NCI-H345 treated with DMSO at 0.1 percent for 48 hours (cell line): ENCODE measurements around the gene ALDH7A1.
"Not testable (repeated sequence)": the region's sequence is repeated elsewhere in the genome, so short reads cannot be mapped to it uniquely, and the experiment has no call there.

Source experiments
- DNase-seq: peaks from one replicate; lab custom pipeline; 2025; ENCODE audit not compliant: unreplicated experiment; lab: John Stamatoyannopoulos, UW

ALDH7A1 gene

DNA sequence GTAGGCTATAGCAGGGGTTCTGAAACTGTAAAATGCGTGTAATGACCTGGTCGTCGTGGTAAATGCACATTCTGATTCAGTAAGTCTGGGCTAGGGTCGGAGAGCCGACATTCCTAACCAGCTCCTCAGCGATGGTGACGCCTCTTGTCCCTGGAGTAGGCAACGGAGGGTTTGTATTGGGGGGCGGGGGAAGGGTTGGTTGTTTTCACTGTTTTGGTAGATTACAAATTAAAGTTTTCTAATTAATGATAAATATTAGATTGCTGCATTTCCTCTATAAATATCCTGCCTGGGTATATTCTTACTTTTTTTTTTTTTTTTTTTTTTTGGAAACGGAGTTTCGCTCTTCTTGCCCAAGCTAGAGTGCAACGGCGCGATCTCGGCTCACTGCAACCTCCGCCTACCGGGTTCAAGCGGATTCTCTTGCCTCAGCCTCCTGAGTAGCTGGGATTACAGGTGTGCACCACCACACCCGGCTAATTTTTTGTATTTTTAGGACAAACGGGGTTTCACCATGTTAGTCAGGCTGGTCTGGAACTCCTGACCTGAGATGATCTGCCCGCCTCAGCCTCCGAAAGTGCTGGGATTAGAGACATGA is 566 bp upstream of the ALDH7A1 start:
- DNase-seq: no peak

DNA sequence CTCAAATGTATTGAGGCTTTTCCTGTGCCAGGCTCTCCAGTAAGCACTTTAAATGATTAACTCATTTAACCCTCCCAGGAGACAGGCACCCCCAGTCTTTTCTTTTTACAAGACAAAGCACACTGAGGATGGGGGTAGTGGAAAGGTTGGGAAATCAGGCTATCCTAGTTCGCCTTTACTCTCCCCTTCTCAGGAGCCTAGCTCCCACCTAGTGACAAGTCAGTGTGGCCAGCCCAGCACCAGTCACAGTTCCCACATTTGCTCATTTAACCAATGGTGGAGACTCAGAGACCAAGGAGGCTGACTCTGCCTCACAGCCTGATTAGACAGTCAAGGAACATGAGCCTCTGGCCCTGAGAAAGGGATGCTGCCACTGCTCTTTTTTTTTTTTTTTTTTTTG is 3.5 kb downstream of the ALDH7A1 start:
- no peak for DNase-seq

DNA sequence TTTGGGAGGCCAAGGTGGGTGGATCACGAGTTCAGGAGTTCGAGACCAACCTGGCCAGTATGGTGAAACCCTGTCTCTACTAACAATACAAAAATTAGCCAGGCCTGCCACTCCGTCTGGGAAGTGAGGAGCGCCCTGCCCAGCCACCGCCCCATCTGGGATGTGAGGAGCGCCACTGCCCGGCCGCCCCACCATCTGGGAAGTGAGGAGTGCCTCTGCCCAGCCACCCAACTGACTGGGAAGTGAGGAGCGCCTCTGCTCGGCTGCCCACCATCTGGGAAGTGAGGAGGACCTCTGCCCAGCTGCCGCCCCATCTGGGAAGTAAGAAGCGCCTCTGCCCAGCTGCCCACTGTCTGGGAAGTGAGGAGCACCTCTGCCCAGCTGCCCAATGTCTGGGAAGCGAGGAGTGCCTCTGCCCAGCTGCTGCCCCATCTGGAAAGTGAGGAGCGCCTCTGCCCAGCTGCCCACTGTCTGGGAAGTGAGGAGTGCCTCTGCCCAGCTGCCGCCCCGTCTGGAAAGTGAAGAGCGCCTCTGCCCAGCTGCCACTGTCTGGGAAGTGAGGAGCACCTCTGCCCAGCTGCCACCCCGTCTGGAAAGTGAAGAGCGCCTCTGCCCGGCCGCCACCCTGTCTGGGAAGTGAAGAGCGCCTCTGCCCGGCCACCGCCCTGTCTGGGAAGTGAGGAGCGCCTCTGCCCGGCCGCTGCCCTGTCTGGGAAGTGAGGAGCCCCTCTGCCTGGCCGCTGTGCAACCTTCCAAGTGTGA is 5.3 kb downstream of the ALDH7A1 start:
- DNase-seq: no peak

DNA sequence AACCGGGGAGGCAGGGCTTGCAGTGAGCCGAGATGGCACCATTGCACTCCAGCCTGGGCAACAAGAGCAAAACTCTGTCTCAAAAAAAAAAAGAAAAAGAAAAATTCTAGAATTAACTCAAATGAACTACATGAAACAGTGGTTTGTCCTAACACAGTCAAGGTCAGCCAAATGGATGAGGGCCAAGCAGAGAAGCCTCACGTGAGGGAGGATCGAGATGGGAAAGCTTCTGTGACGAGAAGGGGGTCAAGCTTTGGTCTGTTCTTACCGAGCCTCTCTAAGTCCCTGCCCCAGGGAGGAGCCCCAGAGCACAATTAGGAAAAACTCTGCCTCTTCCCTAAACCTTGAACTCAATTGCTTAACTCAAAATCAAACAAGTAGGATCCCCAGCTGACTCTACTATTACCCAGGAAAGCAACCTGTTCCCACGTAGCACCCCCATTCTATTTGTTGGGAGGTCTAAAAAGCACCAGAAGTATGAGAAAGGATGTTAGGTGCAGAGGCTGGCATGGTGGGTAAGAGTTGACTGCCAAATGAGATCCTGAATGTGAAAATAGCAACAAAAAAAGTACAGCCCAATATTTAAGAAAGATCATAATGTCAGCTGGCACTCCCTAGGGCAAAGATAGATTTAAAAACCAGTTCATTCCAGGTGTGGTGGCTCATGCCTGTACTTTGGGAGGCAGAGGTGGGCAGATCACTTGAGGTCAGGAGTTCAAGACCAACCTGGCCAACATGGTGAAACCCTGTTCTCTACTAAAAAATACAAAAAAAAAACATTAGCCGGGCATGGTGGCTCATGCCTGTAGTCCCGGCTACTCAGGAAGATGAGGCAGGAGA is 7.2 kb downstream of the ALDH7A1 start:
- no peak for DNase-seq

DNA sequence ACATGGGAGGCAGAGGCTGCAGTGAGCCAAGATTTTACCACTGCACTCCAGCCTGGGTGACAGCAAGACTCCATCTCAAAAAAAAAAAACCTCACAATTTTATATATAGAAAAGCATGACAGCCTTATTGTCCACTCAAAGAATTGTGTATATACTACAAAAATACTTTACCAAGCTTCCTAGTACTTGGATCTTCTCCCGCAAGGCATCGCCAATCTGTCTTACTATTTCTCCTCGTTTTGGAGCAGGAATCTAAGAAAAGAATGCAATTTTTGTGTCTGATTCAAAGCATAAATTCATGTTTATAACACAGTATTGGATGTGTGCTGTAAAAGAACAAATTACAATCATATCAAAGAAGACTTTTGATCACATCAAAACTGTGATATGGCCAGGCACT is 11.3 kb downstream of the ALDH7A1 start:
- DNase-seq: no peak

DNA sequence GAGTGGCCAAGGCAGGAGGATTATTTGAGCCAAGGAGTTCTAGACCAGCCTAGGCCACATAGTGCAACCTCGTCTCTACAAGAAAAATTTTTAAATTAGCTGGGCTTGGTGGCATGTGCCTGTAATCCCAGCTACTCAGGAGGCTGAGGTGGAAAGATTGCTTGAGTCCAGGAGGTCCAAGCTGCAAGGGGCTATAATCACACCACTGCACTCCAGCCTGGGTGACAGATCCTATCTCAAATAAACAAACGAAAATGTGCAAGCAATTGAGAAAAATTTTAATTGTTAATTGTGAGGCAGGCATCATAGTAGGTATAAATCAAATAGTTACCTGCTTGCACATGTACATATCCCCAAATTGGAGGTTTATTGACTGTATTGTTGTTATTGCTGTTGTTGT is 15.3 kb downstream of the ALDH7A1 start:
- DNase-seq: no peak

DNA sequence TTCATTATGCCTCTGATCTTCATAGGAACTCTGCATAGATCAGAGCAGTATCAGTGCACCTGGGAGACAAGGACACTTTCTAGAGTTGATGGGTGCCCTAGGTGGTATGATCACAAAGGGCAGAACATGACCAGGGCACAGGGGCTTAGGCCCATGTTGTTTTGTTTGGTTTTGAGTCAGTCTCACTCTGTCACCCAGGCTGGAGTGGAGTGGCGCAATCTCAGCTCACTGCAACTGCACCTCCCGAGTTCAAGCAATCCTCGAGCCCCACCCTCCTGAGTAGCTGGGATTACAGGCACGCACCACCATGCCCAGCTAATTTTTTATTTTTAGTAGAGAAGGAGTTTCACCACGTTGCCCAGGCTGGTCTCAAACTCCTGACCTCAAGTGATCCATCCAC is 17.6 kb downstream of the ALDH7A1 start:
- no peak for DNase-seq

DNA sequence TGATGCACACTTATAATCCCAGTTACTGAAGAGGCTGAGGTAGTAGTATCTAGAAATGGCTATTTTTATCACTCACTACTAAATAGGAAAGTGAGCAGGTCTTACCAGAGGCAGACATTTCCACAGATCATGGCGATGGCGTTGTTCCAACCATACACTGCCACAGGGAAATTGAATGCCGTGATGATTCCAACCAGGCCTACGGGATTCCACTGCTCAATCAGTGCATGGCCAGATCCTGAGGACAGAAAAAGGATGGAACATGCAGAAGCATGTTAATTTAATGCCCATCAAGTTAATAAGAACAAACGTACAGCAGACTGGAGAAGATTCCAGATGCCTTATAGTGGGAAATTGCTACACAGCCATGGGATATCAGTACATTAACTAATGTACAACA is 18.0 kb downstream of the ALDH7A1 start:
- DNase-seq: no peak

DNA sequence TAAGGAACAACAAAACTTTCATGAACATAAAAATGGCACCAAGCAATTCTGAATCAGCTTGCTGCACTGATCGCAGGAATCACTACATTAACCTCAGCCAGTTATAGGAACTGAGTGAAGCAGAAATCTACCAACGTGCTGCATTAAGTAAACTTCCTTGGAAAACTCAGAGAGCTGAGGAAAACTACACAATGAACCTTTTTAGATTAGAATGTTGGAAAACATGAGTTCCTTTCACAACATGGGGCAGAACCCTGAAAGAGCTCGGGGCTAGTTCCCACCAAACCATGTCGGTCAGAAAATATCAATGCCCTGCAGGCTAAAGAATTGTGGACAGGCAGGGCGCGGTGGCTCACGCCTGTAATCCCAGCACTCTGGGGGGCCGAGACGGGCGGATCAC is 19.4 kb downstream of the ALDH7A1 start:
- DNase-seq: no peak

DNA sequence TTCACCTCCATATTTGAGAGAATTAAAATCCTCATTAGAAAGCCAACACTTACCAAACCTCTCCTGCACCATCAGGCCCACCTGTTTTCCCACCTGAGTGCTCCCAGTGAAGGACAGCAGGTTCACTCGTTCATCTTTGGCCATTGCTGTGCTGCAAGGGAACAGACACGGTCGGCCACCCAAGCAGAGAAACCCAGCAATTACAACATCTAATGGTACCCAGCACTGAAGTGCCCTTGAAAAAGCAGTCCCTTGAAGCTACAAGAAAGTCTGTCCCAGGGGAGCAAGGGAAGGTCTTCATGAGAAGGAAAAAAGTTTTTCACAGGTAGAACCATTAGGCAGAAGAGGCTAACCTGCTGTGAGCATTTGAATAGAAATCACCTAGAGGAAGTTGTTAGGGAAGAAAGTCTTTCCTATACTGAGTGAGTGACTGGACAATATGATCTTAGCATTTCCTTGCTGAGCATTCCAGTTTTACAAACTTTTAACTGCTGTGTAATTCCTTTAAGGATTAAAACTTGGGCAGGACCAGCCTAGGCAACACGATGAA is 26.7 kb downstream of the ALDH7A1 start:
- no peak for DNase-seq

DNA sequence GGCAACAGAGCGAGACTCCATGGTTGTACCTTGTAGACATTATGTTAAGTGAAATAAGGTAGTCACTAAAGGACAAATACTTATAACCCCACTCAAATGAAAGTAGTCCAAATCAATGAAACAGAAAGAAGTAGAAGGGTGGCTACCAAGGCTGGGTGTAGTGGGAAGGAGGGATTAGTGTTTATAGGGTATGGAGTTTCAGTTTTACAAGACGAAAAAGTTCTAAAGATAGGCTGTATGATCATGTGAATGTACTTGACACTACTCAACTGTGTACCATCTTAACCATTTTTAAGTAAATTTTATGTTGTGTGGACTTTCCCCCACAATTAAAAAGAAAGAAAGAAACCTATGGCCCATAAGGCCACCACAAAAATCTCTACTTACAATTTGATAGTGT is 32.2 kb downstream of the ALDH7A1 start:
- DNase-seq: no peak

DNA sequence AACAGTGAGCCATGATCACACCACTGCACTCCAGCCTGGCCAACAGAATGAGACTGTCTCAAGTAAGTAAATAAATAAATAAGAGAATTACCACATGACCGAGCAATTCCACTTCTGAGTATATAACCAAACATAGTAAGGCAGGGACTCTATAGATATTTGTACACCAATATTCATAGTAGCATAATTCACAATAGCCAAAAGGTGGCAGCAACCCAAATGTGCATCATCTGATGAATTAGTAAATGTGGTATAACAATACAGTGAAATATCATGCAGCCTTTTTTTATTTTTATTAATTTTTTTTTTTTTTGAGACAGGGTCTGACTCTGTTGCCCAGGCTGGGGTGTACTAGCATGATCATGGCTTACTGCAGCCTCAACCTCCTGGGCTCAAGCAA is 33.1 kb downstream of the ALDH7A1 start:
- DNase-seq: no peak

DNA sequence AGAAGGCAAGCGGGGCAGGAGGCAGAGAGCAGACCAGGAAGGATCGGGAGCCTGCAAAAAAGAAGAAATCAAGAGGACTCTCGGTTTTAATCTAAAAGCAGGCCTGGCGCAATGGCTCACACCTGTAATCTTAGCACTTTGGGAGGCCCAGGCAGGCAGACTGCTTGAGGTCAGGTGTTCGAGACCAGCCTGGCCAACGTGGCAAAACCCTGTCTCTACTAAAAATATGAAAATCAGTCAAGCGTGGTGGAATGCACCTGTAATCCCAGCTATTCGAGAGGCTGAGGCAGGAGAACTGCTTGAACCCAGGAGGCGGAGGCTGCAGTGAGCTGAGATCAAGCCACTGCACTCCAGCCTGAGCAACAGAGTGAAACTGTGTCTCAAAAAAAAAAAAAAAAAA is 39.9 kb downstream of the ALDH7A1 start:
- not testable (repeated sequence) for DNase-seq

DNA sequence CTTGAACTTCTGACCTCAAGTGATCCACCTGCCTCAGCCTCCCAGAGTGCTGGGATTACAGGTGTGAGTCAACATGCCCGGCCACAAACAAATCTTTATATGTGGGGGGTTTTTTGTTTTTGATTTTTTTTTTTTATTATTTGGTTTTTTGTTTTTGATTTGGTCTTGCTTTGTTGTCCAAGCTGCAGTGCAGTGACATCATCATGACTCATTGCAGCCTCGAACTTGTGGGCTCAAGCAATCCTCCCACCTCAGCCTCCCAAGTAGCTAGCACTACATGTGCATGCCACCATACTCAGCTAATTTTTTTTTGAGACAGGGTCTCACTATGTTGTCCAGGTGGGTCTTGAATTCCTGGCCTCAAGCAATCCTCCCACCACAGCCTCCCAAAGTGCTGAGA is 42.4 kb downstream of the ALDH7A1 start:
- no peak for DNase-seq

DNA sequence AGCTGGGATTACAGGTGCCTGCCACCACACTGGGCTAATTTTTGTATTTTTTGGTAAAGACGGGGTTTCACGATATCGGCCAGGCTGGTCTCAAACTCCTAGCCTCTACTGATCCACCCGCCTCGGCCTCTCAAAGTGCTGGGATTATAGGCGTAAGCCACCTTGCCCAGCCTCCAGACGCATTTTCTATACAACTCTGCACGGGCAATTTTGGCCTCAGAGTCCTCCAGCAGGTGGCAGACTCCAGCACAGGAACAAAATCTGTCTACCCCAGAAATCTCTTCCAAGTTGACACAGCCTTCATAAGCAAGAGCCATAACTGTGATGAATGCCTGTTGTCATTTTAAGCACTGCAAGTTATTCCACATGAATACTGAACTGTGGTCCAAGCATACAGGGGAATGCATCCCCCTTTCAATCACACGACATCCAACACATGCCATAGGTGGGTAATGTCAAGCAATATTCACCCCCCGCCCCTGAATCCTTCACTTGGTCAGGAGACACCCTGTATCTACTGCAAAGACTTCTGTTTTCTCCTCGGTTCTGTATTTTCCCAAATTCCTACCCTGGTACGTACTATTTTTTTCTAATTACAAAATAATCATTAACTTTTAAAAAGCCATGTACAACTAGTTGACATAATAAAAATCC is 50.8 kb downstream of the ALDH7A1 start:
- no peak for DNase-seq

DNA sequence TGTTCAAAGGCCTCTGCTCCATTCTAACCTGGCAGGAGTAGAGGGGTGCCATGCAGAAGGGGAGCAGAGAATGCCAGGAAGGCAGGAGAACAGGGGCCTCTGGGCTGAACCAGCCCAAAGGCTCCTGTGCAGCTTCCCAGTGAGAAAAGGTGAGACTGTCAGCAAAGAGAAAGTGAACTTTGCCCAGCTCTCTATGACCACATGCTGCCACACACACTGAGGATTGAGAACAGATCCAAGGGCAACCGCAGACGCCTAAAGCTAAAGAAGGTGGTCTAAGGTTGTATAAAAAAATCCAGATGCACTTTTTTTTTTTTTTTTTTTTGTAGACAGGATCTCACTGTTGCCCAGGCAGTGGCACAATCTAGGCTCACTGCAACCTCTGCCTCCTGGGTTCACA is 51.4 kb downstream of the ALDH7A1 start:
- no peak for DNase-seq

DNA sequence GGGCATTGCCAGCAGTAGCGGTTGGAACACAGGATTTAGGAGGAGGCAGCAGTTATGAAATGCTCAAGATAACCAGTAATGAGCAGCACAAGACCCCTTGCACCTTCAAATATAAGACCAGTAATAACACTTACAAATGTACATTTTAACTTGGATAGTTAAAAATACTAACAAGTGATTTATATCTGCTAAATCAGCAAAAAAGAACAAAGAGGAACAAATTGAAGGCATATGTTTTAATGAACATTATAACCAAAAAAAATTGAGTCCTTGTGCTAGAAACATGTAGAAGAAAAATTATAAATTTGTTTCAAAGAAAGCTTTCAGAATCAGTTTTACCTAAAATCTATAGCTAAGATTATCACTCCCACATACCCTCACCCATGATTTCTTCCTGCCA is 52.0 kb downstream of the ALDH7A1 start:
- no peak for DNase-seq

DNA sequence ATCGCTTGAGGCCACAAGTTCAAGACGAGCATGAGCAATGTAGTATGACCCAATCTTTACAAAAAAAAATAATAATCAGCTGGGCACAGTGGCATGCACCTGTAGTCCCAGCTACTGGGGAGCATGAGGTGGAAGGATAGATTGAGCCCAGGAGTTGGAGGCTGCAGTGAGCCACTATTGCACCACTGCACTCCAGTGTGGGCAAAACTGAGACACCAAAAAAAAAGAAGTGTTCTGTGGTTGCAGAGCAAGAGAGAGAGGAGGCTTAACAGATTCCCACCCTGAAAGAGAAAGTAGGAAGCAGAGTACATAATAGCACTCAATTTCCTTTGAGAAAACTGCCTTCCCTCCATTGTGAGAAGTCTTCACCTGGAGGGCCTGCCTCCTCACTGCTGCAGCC is 52.6 kb downstream of the ALDH7A1 start:
- DNase-seq: no peak

DNA sequence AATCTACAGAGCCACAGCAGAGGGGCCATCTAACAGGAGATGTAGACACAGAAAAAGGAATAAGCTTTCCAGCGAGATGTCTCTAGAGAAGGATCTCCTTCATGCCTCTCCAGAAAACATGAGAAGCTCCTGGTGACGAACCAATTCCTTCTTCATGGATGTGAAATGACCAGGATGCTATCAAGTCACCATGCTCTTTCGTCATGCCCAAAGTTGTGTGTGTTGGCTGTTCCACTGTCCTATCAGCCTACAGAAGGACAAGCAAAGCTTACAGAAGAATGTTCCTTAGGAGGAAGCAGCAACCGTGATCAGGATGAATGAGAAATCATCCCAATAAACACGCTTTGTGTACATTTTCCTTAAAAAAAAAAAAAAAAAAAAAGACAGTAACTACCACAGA is 54.4 kb downstream of the ALDH7A1 start:
- no peak for DNase-seq

DNA sequence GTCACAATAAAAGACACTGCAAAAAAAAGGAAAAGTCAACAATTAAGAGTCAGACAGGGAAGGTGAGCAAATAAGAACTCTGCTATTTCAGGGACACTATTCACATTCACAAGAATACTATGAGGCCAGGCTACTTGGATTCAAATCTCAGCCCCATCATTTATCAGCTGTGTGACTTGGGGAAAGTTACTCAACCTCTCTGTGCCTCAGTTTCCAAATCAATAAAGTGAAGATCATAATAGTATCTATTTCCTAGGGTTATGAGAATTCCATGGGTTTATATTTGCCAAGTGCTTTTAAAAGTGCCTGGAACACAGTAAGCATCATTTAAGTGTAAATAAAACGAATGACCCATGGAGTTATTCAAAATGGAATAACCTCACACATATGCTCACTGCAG is 56.4 kb downstream of the ALDH7A1 start:
- no peak for DNase-seq

DNA sequence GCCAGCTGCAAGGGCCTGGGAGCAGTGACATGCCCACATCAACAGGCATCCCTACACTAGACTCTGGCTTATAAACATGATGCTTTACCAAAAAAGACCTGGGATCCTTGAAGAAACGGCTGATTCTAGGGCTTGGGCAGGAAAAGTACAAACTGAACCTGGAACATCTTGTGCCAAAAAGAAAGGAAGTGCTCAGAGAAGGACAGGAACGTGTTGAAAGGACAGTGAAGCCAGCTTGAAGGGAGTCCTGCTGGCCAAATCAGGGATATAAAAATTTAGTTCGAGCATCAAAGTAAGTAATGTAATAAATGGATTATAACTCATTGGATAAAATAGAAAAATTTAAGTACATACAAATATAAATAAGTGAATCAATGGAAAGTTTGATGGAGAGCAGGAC is 58.1 kb downstream of the ALDH7A1 start:
- DNase-seq: no peak
